ENCODE data around the gene SNRPN.
"Not testable (repeated sequence)": the region's sequence is repeated elsewhere in the genome, so short reads cannot be mapped to it uniquely, and the experiment has no call there.

DNA sequence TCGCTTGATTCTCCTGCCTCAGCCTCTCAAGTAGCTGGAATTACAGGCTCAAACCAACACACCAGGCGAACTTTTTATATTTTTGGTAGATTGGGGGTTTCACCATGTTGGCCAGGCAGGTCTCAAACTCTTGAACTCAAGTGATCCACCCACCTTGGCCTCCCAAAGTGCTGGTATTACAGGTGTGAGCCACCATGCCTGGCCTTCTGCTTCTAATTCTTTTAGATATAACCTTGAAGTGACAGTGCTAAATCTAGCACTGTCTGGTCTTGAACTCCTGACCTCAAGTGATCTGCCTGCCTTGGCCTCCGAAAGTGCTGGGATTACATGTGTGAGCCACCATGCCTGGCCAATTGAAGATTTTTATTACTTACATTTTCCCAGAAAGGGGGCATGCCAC, 16.6 kb upstream of the SNRPN start:
- TF ChIP-seq CTCF, EZH2phosphoT487 (IDR thresholded peaks at IDR 0.05): not testable (repeated sequence)

Data from neural progenitor cell (in vitro differentiated cells).